Keratinocyte (primary cell): ENCODE results near the gene BICDL2. TPM values are rescaled to one million over a fixed set of nuclear protein-coding genes. Genes with fewer than 3 reads are reported as not detected.

Source experiments
- DNase-seq: peaks from one replicate; pipeline ENCODE4 v3.0.0-alpha.2; 2011; ENCODE audit warnings: low read depth, missing footprints, low spot score
- FAIRE-seq: peaks from 2 replicates; lab custom pipeline; 2011; peaks lifted over from hg19 to GRCh38; lab: Jason Lieb, UNC
- H2AFZ ChIP-seq: 2 replicates; pipeline ENCODE4 v1.6.0; 2012; ENCODE audit warnings: low read length, control low read depth, inconsistent platforms; ENCODE audit not compliant: control insufficient read depth
- H3K27ac ChIP-seq: 2 replicates; pipeline ENCODE4 v1.5.1; 2011; ENCODE audit warnings: low read length; ENCODE audit not compliant: control insufficient read depth, insufficient read depth
- H3K27me3 ChIP-seq: 3 replicates; pipeline ENCODE4 v1.6.0; 2011; ENCODE audit warnings: low read length; ENCODE audit not compliant: control insufficient read depth, insufficient read depth; ENCODE audit errors: extremely low read depth
- H3K36me3 ChIP-seq, 2 experiments: 2 replicates in 1 of 2; 3 replicates in 1 of 2; pipeline ENCODE4 v1.5.1; 2011; ENCODE audit warnings: low read length in 2 of 2, mild to moderate bottlenecking in 1 of 2; ENCODE audit not compliant: control insufficient read depth in 2 of 2, insufficient read depth in 2 of 2; ENCODE audit errors: extremely low read depth in 1 of 2
- H3K4me1 ChIP-seq: 3 replicates; pipeline ENCODE4 v1.5.1; 2011; ENCODE audit warnings: low read length; ENCODE audit not compliant: control insufficient read depth, insufficient read depth; ENCODE audit errors: extremely low read depth
- H3K4me2 ChIP-seq: 3 replicates; pipeline ENCODE4 v1.6.0; 2011; ENCODE audit warnings: low read depth, low read length; ENCODE audit not compliant: control insufficient read depth, insufficient read depth; ENCODE audit errors: extremely low read depth
- H3K4me3 ChIP-seq, 3 experiments: fragments of 200-600 bp in 1 of 3; sonication (generic) in 1 of 3; 2 replicates in 2 of 3; 3 replicates in 1 of 3; pipeline ENCODE4 v1.5.1; 2011 to 2016; ENCODE audit warnings: low read length in 3 of 3, mild to moderate bottlenecking in 3 of 3, control low read depth in 2 of 3, inconsistent platforms in 1 of 3, low read depth in 1 of 3, mixed read lengths in 1 of 3, mixed run types in 1 of 3, moderate library complexity in 1 of 3; ENCODE audit not compliant: control insufficient read depth in 2 of 3, insufficient read depth in 2 of 3; ENCODE audit errors: extremely low read depth in 1 of 3
- H3K79me2 ChIP-seq: 2 replicates; pipeline ENCODE4 v1.6.0; 2012; ENCODE audit warnings: low read length; ENCODE audit not compliant: control insufficient read depth, insufficient read depth
- H3K9ac ChIP-seq: 3 replicates; pipeline ENCODE4 v1.6.0; 2011; ENCODE audit warnings: low read length; ENCODE audit not compliant: control insufficient read depth, insufficient read depth; ENCODE audit errors: extremely low read depth
- H3K9me1 ChIP-seq: 3 replicates; pipeline ENCODE4 v1.6.0; 2011; ENCODE audit warnings: low read length; ENCODE audit not compliant: control insufficient read depth, insufficient read depth; ENCODE audit errors: extremely low read depth
- H3K9me3 ChIP-seq: 2 replicates; pipeline ENCODE4 v1.5.1; 2012; ENCODE audit warnings: low read depth, low read length; ENCODE audit not compliant: control insufficient read depth
- H4K20me1 ChIP-seq: 3 replicates; pipeline ENCODE4 v1.6.0; 2011; ENCODE audit warnings: low read length; ENCODE audit not compliant: control insufficient read depth, insufficient read depth; ENCODE audit errors: extremely low read depth
- EZH2 ChIP-seq: IDR thresholded peaks from one replicate; pipeline ENCODE4 v1.6.1; 2012; ENCODE audit warnings: inconsistent platforms, mild to moderate bottlenecking, low read length, moderate library complexity
- dilution Hi-C: fragments of 300-500 bp; cut with MboI; formaldehyde crosslinking; loops from one replicate; pipeline ENCODE4 v1.7.0; 2020; ENCODE audit warnings: low sequenced_read_pairs; ENCODE audit not compliant: extremely low pct_ligation_motif_present
- polyA plus RNA-seq, 5 experiments: library from polyadenylated mRNA; depleted of rRNA in 3 of 5; stranded (reverse) in 3 of 5; stranded (forward) in 1 of 5; unstranded in 1 of 5; fragments of >200 nt; gene quantifications; 1 replicate in 1 of 5; 2 replicates in 3 of 5; 3 replicates in 1 of 5; pipeline versions ENCODE4 v1.2.1 to v1.2.3, GENCODE V29; 2011 to 2012; ENCODE audit warnings: missing spikeins in 2 of 5, low read depth in 1 of 5, low replicate concordance in 1 of 5
- TF ChIP-seq, protein P1 (sequence below), 3 experiments: IDR thresholded peaks in 1 of 3; conservative IDR thresholded peaks in 1 of 3; optimal IDR thresholded peaks in 1 of 3; 2 replicates in 2 of 3; 3 replicates in 1 of 3; pipeline versions ENCODE3 to v1.5.1; 2011; ENCODE audit warnings: low read length in 3 of 3, mild to moderate bottlenecking in 3 of 3, moderate library complexity in 2 of 3, control low read depth in 1 of 3, inconsistent platforms in 1 of 3; ENCODE audit not compliant: insufficient read depth in 2 of 3; ENCODE audit errors: extremely low read depth in 1 of 3

Gene BICDL2
- polyA plus RNA-seq, 1 donor (not counting 4 experiments of a cell fraction or from before 2014, with no cell fraction given), result 1.3 TPM

DNA sequence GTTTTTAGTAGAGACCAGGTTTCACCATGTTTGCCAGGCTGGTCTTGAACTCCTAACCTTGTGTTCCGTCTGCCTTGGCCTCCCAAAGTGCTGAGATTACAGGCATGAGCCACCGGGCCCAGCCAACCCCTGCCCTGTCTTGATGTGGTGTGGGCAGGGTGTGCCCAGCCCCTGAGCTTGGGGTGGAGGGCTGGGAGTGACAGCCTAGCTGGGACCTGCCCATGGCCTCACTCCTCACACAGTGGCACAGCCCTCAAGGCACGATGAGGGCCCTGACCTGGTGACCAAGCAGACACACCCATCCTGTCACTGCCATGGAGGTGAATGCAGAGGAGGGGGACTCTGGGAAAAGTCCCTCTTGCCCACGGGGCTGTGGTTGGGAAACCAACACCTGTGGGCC is 31.7 kb upstream of the BICDL2 start:
- TF ChIP-seq, protein P1, sequence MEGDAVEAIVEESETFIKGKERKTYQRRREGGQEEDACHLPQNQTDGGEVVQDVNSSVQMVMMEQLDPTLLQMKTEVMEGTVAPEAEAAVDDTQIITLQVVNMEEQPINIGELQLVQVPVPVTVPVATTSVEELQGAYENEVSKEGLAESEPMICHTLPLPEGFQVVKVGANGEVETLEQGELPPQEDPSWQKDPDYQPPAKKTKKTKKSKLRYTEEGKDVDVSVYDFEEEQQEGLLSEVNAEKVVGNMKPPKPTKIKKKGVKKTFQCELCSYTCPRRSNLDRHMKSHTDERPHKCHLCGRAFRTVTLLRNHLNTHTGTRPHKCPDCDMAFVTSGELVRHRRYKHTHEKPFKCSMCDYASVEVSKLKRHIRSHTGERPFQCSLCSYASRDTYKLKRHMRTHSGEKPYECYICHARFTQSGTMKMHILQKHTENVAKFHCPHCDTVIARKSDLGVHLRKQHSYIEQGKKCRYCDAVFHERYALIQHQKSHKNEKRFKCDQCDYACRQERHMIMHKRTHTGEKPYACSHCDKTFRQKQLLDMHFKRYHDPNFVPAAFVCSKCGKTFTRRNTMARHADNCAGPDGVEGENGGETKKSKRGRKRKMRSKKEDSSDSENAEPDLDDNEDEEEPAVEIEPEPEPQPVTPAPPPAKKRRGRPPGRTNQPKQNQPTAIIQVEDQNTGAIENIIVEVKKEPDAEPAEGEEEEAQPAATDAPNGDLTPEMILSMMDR (optimal IDR thresholded peaks at IDR 0.05 in 1 of 3, IDR thresholded peaks at IDR 0.05 in 1 of 3, conservative IDR thresholded peaks at IDR 0.05 in 1 of 3; ENCODE audit: extremely low read depth in 1 of 3, insufficient read depth in 2 of 3, low read length in 3 of 3), result no peak
- no peak for TF ChIP-seq EZH2
- H3K27ac ChIP-seq, result no peak overlapping the region
- FAIRE-seq (no peak), DNase-seq (no peak)
- no peaks in the 10 kb centered on the region for H3K9me1 ChIP-seq
- H3K4me2 ChIP-seq, result no peak overlapping the region
- H3K27me3 ChIP-seq, result no peaks in the 10 kb centered on the region
- no peaks in the 10 kb centered on the region for H3K9me3 ChIP-seq
- no peak overlapping the region for H3K4me3 ChIP-seq
- dilution Hi-C loops, result no loop called here
- H2AFZ ChIP-seq, result no peak overlapping the region
- H3K9ac ChIP-seq, result no peak overlapping the region
- no peaks in the 10 kb centered on the region for H4K20me1 ChIP-seq
- H3K79me2 ChIP-seq, result no peaks in the 10 kb centered on the region
- peaks cover 5% of the 10 kb centered on the region for H3K4me1 ChIP-seq
- no peaks in the 10 kb centered on the region for H3K36me3 ChIP-seq

DNA sequence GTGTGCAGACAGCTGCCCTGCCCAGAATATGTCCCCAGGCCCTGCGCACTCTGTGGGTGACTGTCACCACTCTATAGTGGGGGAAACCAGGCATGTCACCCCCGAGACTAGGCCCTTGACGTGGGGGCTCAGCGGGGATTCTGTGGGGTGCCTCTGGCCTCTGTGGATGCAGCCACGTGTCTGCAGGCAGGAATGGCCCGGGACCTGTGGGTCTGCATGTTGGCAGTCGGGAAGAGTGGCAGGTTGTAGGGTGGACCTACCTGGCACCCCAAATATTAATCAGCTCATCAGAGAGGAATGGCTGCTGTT is 29.6 kb upstream of the BICDL2 start:
- TF ChIP-seq EZH2, result no peak
- TF ChIP-seq, protein P1 (optimal IDR thresholded peaks at IDR 0.05 in 1 of 3, IDR thresholded peaks at IDR 0.05 in 1 of 3, conservative IDR thresholded peaks at IDR 0.05 in 1 of 3; ENCODE audit: extremely low read depth in 1 of 3, insufficient read depth in 2 of 3, low read length in 3 of 3), result no peak
- Histone ChIP-seq H3K4me1 (peaks cover 5% of the 10 kb centered on the region), H3K9ac (no peak overlapping the region), H3K4me2 (no peak overlapping the region), H3K27me3 (no peaks in the 10 kb centered on the region), H3K36me3 (no peaks in the 10 kb centered on the region), H3K9me3 (no peaks in the 10 kb centered on the region), H3K79me2 (no peaks in the 10 kb centered on the region), H3K9me1 (no peaks in the 10 kb centered on the region), H3K4me3 (no peak overlapping the region), H4K20me1 (no peaks in the 10 kb centered on the region), H2AFZ (no peak overlapping the region), H3K27ac (no peak overlapping the region)
- DNase-seq (no peak), FAIRE-seq (no peak)
- dilution Hi-C loops, result no loop called here
